OCI-LY1 (cell line): ENCODE results near the gene TSPAN3.
A peak's percentile ranks its signal among the peaks of the same experiment; 100 is the strongest.

Experiments used
- H2AFZ ChIP-seq: fragments of 200-600 bp; sonication (generic), shearing (Covaris generic); 2 replicates; pipeline ENCODE4 v1.6.0; 2014; ENCODE audit warnings: antibody characterized with exemption, mild to moderate bottlenecking, low read length
- H3F3A ChIP-seq: fragments of 200-600 bp; sonication (generic), shearing (Covaris generic); 2 replicates; pipeline ENCODE4 v1.6.0; 2014; ENCODE audit warnings: mild to moderate bottlenecking, antibody characterized with exemption, low read length, moderate library complexity; ENCODE audit not compliant: insufficient read depth
- H3K27ac ChIP-seq: fragments of 200-600 bp; sonication (generic); 2 replicates; pipeline ENCODE4 v1.5.1; 2014; ENCODE audit warnings: low read length, mixed run types, mild to moderate bottlenecking, low read depth; ENCODE audit not compliant: poor library complexity, severe bottlenecking
- H3K27me3 ChIP-seq: fragments of 200-600 bp; sonication (generic); 2 replicates; pipeline ENCODE4 v1.6.0; 2014; ENCODE audit warnings: antibody characterized with exemption, mild to moderate bottlenecking, low read length, moderate library complexity; ENCODE audit not compliant: insufficient read depth
- H3K36me3 ChIP-seq: fragments of 200-600 bp; sonication (generic); 2 replicates; pipeline ENCODE4 v1.6.1; 2014; ENCODE audit warnings: mild to moderate bottlenecking, antibody characterized with exemption, low read length, moderate library complexity, mixed read lengths; ENCODE audit not compliant: insufficient read depth
- H3K4me1 ChIP-seq: fragments of 200-600 bp; sonication (generic); 2 replicates; pipeline ENCODE4 v1.5.1; 2014; ENCODE audit warnings: mild to moderate bottlenecking, low read length, moderate library complexity; ENCODE audit not compliant: insufficient read depth, severe bottlenecking
- H3K4me2 ChIP-seq: fragments of 200-600 bp; sonication (generic), shearing (Covaris generic); 2 replicates; pipeline ENCODE4 v1.6.1; 2014; ENCODE audit warnings: low read length
- H3K4me3 ChIP-seq: fragments of 200-600 bp; sonication (generic); 2 replicates; pipeline ENCODE4 v1.5.1; 2014; ENCODE audit warnings: low read length, low read depth, mild to moderate bottlenecking, mixed read lengths; ENCODE audit not compliant: poor library complexity, severe bottlenecking
- H3K79me2 ChIP-seq: fragments of 200-600 bp; shearing (Covaris generic); 2 replicates; pipeline ENCODE4 v1.6.1; 2016; ENCODE audit warnings: mixed run types, low read length, mixed read lengths; ENCODE audit not compliant: insufficient read depth
- H3K9ac ChIP-seq: fragments of 200-600 bp; sonication (generic), shearing (Covaris generic); 2 replicates; pipeline ENCODE4 v1.6.1; 2014; ENCODE audit warnings: mild to moderate bottlenecking, low read length, mixed read lengths
- H3K9me2 ChIP-seq: fragments of 200-600 bp; sonication (generic), shearing (Covaris generic); 2 replicates; pipeline ENCODE4 v1.6.1; 2014; ENCODE audit warnings: low read depth, mild to moderate bottlenecking, low read length, mixed read lengths
- H3K9me3 ChIP-seq: fragments of 200-600 bp; shearing (Covaris generic); 2 replicates; pipeline ENCODE4 v1.6.1; 2014; ENCODE audit warnings: low read length, mixed read lengths
- H4K20me1 ChIP-seq: fragments of 200-600 bp; sonication (generic), shearing (Covaris generic); 2 replicates; pipeline ENCODE4 v1.6.0; 2016; ENCODE audit warnings: mild to moderate bottlenecking, low read length; ENCODE audit not compliant: insufficient read depth
- EZH2 ChIP-seq: fragments of 200-600 bp; sonication (generic), shearing (Covaris generic); IDR thresholded peaks from 2 replicates; pipeline ENCODE4 v1.8.0; 2017; ENCODE audit warnings: borderline replicate concordance, mixed run types, mild to moderate bottlenecking, antibody characterized with exemption, low read length, moderate library complexity, mixed read lengths
- TF ChIP-seq, protein P1 (sequence below): fragments of 200-600 bp; sonication (generic), shearing (Covaris generic); IDR thresholded peaks from 2 replicates; pipeline ENCODE4 v1.5.1; 2017; ENCODE audit warnings: mild to moderate bottlenecking, antibody characterized with exemption, low read length, moderate library complexity, mixed read lengths

TSPAN3 gene

DNA sequence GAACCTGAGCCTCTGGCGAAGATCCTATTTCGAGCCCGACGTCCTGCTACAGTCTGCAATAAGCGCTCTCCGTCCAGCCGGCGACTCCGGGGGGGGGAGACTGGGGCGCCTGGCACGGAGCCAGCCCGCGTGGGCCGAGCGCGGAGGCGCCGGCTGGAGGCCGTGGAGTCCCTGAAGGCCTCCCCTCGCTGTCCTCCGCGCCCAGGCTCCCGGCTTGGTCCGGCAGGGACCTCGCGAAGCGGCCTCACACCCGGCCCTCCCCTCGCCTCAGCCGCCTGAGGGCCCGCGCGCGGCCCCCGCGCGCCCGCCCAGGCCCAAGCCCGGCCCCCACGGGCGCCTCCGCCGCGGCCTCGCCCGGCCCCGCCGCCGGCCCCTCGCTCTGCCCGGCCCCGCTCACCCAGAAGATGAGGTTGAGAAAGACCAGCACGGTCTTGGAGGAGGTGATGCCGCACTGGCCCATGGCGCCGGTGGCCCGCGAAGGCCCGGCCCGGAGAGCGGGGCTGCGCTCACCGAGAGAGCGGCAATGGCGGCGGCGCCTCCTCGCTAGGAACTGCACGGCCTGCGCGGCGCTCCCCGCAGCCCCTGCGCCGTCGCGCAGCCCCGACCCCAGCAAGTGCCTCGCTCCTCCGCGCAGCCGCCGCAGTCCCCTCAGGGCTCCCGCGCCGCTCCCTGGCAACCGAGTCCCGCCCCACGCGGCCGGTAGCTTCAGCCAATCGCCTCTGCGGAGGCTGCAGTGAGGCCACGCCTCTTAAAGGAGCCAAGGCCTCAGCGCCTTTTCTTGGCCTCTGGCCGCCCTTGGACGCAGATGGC is at the start of gene TSPAN3:
Gene TSPAN3, minus strand, starts transcription at position 615 of the 810 bp plus-strand sequence. Its CDS starts 155 bp downstream, at position 460.
- no peaks in the 10 kb centered on the region for H3K9me2 ChIP-seq
- H3F3A ChIP-seq, result no peaks in the 10 kb centered on the region
- H3K4me3 ChIP-seq, result peak within 1 kb of the TSS; percentile 74
- peak within 1 kb of the TSS; percentile 65 for H3K9ac ChIP-seq
- peaks cover 37% of the 10 kb centered on the region for H3K4me1 ChIP-seq
- H4K20me1 ChIP-seq, result no peaks in the 10 kb centered on the region
- H3K9me3 ChIP-seq, result no peaks in the 10 kb centered on the region
- peaks cover 10% of the 10 kb centered on the region; the same call in 1 of the 2 replicates for H3K36me3 ChIP-seq
- H3K27me3 ChIP-seq, result no peaks in the 10 kb centered on the region
- H2AFZ ChIP-seq, result 0 out of 2 replicates have a peak within 1 kb of the TSS, but pooled peaks have one; percentile 82
- H3K27ac ChIP-seq, result no peak within 1 kb of the TSS
- peaks cover 10% of the 10 kb centered on the region; the same call in 1 of the 2 replicates for H3K79me2 ChIP-seq
- peak within 1 kb of the TSS; percentile 89 for H3K4me2 ChIP-seq
- TF ChIP-seq, protein P1, sequence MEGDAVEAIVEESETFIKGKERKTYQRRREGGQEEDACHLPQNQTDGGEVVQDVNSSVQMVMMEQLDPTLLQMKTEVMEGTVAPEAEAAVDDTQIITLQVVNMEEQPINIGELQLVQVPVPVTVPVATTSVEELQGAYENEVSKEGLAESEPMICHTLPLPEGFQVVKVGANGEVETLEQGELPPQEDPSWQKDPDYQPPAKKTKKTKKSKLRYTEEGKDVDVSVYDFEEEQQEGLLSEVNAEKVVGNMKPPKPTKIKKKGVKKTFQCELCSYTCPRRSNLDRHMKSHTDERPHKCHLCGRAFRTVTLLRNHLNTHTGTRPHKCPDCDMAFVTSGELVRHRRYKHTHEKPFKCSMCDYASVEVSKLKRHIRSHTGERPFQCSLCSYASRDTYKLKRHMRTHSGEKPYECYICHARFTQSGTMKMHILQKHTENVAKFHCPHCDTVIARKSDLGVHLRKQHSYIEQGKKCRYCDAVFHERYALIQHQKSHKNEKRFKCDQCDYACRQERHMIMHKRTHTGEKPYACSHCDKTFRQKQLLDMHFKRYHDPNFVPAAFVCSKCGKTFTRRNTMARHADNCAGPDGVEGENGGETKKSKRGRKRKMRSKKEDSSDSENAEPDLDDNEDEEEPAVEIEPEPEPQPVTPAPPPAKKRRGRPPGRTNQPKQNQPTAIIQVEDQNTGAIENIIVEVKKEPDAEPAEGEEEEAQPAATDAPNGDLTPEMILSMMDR, result no peak
- no peak for TF ChIP-seq EZH2

DNA sequence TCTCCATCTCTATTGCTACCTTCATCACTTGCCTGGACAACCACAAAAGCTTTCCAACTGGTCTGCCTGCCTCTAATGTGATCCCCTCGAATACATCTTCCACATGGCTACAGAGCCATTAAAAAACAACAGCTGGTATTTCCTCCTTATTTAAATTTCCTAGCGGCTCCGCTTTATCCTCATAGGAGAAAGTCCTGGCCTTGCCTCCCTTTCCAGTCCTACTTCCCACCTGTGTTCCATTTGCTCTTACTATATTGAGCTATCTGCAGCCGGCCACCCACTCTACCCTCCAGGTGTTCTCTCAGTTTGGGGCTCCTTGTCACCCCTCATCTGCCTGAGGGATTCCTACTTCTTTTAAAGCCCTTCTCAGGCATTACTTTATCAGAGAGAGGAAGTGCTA is 49.7 kb upstream of the TSPAN3 start:
- Histone ChIP-seq H3K9ac (no peak overlapping the region), H2AFZ (no peak overlapping the region), H3K4me2 (no peak overlapping the region), H3K9me2 (no peaks in the 10 kb centered on the region), H3F3A (no peaks in the 10 kb centered on the region), H4K20me1 (no peaks in the 10 kb centered on the region; the same call in 1 of the 2 replicates), H3K4me1 (no peaks in the 10 kb centered on the region), H3K27me3 (no peaks in the 10 kb centered on the region), H3K4me3 (no peak overlapping the region), H3K36me3 (no peaks in the 10 kb centered on the region), H3K9me3 (no peaks in the 10 kb centered on the region), H3K79me2 (no peaks in the 10 kb centered on the region), H3K27ac (no peak overlapping the region)
- TF ChIP-seq, protein P1, result no peak
- no peak for TF ChIP-seq EZH2

DNA sequence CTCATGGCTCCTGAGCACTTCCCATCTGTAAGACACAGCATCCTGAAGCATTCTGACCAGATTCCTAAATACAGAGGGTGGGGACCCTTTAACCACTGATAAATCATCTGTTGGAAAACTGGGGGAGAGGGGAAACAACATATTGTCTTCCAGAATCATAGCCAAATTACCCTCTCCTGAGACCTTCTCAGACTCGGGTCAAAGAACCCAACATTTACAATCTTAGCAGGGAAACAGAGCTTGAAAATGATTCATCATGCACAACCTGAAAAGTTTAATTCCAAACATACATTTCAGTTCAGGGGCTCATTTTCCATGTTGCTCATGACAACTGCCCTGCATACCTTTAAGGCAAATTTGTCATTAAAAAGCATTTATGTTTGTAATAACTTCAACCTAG is 48.5 kb upstream of the TSPAN3 start:
- no peaks in the 10 kb centered on the region for H3K9me3 ChIP-seq
- TF ChIP-seq, protein P1, result no peak
- no peak for TF ChIP-seq EZH2
- H3K36me3 ChIP-seq, result no peaks in the 10 kb centered on the region
- H2AFZ ChIP-seq, result no peak overlapping the region
- H3K27ac ChIP-seq, result no peak overlapping the region
- no peaks in the 10 kb centered on the region; the same call in 1 of the 2 replicates for H4K20me1 ChIP-seq
- H3K9me2 ChIP-seq, result no peaks in the 10 kb centered on the region
- no peak overlapping the region for H3K4me2 ChIP-seq
- H3K27me3 ChIP-seq, result no peaks in the 10 kb centered on the region
- no peaks in the 10 kb centered on the region for H3F3A ChIP-seq
- H3K4me3 ChIP-seq, result no peak overlapping the region
- H3K9ac ChIP-seq, result no peak overlapping the region
- H3K4me1 ChIP-seq, result no peaks in the 10 kb centered on the region
- H3K79me2 ChIP-seq, result no peaks in the 10 kb centered on the region
